Memory B cell (primary cell): ENCODE measurements around the gene DPP10.

Experiments
- ATAC-seq: fragments of 150-1000 bp; cut with Tn5 transposase; 2 replicates; pipeline ENCODE4 v1.10.0; 2021; ENCODE audit warnings: low read depth, mild to moderate bottlenecking, moderate library complexity
- DNase-seq, 2 donors: peaks; one replicate each; pipeline ENCODE4 v3.0.0; 2022; ENCODE audit warnings: low spot score in 2 of 2
- H3K27ac Mint-ChIP-seq: one replicate; pipeline ENCODE4 v1.8.0; 2022; ENCODE audit warnings: mild to moderate bottlenecking, moderate library complexity, mixed read lengths
- H3K27me3 Mint-ChIP-seq: one replicate; pipeline ENCODE4 v1.8.0; 2022; ENCODE audit warnings: mixed read lengths
- H3K36me3 Mint-ChIP-seq: one replicate; pipeline ENCODE4 v1.8.0; 2022; ENCODE audit warnings: mild to moderate bottlenecking, mixed read lengths
- H3K4me1 Mint-ChIP-seq: one replicate; pipeline ENCODE4 v1.8.0; 2022; ENCODE audit warnings: mixed read lengths
- H3K4me3 Mint-ChIP-seq: one replicate; pipeline ENCODE4 v1.8.0; 2022; ENCODE audit warnings: mild to moderate bottlenecking, moderate library complexity, mixed read lengths
- H3K9me3 Mint-ChIP-seq: one replicate; pipeline ENCODE4 v1.8.0; 2022; ENCODE audit warnings: mixed read lengths

DPP10 gene

DNA sequence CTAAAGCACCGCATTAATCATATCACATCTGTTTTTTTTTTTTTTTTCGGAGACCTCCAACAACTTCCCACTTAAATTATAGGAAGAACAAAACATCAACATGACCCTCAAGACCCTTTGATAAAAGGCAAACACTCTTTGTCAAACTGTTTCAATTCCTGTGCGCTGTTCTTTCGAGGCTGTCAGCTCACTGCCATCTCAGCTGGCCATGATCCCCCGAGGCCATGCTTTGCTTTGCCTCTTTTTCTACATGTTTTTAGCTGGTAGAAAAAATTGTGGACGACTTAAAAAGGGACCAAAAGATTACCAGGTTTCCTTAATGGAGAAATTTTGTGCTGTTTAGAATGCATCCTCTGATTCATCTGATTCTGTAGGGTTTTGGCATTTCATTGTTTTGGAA lies 138.2 kb downstream of the DPP10 start:
- no peak for DNase-seq
- H3K27me3 Mint-ChIP-seq, result peaks cover 3% of the 10 kb centered on the region
- H3K27ac Mint-ChIP-seq, result no peak overlapping the region
- H3K4me3 Mint-ChIP-seq, result no peak overlapping the region
- no peaks in the 10 kb centered on the region for H3K9me3 Mint-ChIP-seq
- no peaks in the 10 kb centered on the region for H3K36me3 Mint-ChIP-seq
- no peaks in the 10 kb centered on the region for H3K4me1 Mint-ChIP-seq
- no peak for ATAC-seq

DNA sequence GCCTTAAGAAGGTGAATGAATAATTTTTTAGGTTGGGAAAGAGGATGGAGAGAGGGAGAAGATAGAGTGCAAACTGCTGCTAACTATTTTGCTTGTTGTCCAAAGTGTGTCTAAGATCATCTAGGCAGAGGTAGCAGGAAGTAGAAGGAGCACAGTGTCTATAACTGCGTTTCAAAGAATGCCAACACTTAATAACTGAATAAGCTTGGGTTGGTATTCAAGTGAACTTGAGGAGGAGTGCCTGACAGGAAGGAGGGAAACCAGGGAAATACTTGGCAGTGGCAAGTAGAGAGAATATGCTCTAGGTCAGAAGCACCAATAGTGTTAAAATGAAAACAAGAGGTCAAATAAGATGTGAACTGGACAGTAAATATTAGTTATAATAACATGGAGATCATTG lies 155.9 kb downstream of the DPP10 start:
- no peaks in the 10 kb centered on the region for H3K4me1 Mint-ChIP-seq
- DNase-seq (no peak), ATAC-seq (no peak)
- no peak overlapping the region for H3K4me3 Mint-ChIP-seq
- H3K9me3 Mint-ChIP-seq, result peaks cover 1% of the 10 kb centered on the region
- no peaks in the 10 kb centered on the region for H3K36me3 Mint-ChIP-seq
- H3K27ac Mint-ChIP-seq, result no peak overlapping the region
- peaks cover 2% of the 10 kb centered on the region for H3K27me3 Mint-ChIP-seq

DNA sequence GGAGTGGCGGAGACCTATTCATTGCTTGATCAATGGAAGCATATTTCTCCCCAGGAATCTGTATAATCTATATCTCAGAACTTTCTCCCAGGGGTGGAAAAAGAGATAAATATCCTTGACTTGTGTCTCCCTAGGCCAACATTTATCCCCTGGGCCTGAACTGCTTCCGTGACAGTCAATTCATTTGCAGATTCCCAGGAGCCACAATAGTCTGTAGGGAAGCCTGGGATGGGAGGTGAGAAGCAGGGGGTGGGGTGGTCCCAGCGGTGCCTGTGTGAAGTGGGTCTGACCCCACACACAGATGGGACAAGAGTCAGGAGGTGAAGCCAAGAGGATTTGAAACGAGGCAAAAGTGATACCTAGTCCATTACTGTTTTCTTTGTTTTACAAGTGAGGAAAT lies 166.8 kb downstream of the DPP10 start:
- no peak for ATAC-seq
- Mint-ChIP-seq H3K4me3 (no peak overlapping the region), H3K36me3 (no peaks in the 10 kb centered on the region), H3K27ac (no peak overlapping the region), H3K4me1 (no peaks in the 10 kb centered on the region), H3K9me3 (peaks cover 4% of the 10 kb centered on the region), H3K27me3 (peaks cover 7% of the 10 kb centered on the region)
- no peak for DNase-seq

DNA sequence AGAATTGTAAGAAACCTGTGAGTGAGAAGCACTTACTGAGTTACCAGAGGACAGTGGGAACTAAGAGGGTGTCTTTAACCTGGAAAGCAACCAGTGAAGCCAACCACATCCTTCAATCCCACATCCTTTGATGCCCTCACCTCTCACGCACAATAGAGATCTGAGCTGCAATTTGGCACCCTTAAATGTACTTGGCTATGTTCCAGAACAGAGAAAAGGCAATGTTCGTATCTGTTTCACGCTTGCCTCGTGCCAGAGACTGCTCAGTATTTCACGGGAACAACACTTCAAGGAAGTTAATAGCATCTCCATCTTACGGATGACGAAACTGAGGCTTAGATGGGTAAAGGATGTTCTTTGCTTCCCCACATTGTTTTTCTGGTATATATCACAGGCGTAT lies 167.4 kb downstream of the DPP10 start:
- peaks cover 7% of the 10 kb centered on the region for H3K27me3 Mint-ChIP-seq
- H3K27ac Mint-ChIP-seq, result no peak overlapping the region
- H3K4me1 Mint-ChIP-seq, result no peaks in the 10 kb centered on the region
- H3K4me3 Mint-ChIP-seq, result no peak overlapping the region
- no peaks in the 10 kb centered on the region for H3K36me3 Mint-ChIP-seq
- DNase-seq (no peak), ATAC-seq (no peak)
- peaks cover 4% of the 10 kb centered on the region for H3K9me3 Mint-ChIP-seq

DNA sequence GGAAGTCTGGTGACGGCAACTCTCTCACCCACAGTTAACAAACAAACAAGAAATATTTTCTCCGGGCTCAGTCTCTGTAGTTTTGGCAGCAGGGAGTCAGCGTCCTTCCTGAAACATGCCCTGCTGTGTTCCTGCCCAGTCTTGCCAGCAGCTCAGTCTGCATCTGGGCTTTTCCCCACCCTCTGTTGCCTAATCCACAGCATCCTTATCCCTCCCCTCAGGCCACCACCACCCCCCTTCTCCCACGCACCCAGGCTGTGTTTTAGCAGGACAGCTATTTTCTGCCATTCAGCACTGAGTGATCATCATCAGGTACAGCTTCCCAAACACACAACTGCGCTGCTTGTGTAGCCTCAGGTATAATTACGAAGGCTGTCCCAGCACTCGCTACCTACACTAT lies 168.2 kb downstream of the DPP10 start:
- Mint-ChIP-seq H3K4me3 (no peak overlapping the region), H3K27me3 (peaks cover 7% of the 10 kb centered on the region), H3K4me1 (no peaks in the 10 kb centered on the region), H3K9me3 (peaks cover 4% of the 10 kb centered on the region), H3K27ac (no peak overlapping the region), H3K36me3 (no peaks in the 10 kb centered on the region)
- DNase-seq (no peak), ATAC-seq (no peak)

DNA sequence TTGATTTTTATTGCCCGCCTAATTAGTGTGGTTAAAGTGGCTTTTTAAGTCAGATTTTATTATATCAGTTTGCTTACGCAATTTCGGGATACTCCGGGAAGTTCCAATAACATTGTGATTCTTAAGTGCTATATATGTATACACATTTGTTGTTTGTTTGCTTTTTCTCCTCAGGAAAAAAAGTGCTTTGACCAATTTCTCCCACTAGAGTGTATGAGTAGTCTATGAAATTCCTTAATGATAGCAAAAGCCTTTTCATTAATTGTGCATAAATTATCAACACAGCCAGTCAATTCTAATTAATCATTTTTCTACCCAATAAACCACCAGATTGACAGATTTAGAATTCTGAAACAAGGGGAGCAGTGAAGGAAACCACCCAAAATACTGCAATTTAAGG lies 172.2 kb downstream of the DPP10 start:
- Mint-ChIP-seq H3K27ac (no peak overlapping the region), H3K27me3 (peaks cover 2% of the 10 kb centered on the region), H3K4me3 (no peak overlapping the region), H3K4me1 (no peaks in the 10 kb centered on the region), H3K9me3 (peaks cover 3% of the 10 kb centered on the region), H3K36me3 (no peaks in the 10 kb centered on the region)
- ATAC-seq (no peak), DNase-seq (no peak)

DNA sequence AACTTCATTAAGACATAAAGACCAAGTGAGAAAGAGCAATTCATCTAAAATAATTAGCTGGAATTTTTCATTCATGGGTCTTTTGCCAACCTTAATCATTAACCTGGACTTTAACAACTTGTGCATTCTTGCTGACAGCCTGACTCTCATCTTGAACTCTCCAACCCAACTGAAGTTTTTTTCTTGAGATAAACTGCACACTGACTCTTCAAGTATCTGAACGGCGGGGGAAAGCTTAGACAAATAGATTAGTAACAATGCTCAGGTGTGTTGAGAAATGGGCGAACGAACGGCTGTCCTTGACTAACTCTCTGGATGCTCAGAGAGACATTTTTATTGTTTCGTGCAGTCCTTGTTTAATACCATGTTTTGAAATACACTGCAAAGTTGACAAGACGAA lies 186.0 kb downstream of the DPP10 start:
- Mint-ChIP-seq H3K27ac (no peak overlapping the region), H3K9me3 (no peaks in the 10 kb centered on the region)

DNA sequence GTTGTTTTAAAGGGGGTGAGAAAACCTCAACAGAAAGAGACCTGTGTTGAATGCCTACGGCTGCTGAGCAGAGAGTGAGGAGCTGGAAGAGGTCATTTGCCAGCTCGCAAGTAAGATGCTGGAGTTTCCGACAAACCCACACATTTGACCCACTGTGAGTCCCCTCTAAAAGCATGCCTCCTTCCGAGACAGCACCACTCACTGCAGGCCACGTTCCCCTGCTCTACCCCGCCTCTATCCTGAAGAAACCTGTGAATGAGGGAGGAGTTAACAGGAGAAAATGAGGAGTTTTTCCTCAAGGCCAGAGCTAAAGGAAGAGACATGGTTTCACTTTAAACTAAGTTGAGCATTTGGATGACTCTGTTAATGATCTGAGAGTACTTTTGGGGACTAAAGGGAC lies 188.7 kb downstream of the DPP10 start:
- H3K4me1 Mint-ChIP-seq, result no peaks in the 10 kb centered on the region
- H3K36me3 Mint-ChIP-seq, result no peaks in the 10 kb centered on the region
- H3K27me3 Mint-ChIP-seq, result no peaks in the 10 kb centered on the region
- ATAC-seq (no peak), DNase-seq (no peak)
- no peak overlapping the region for H3K4me3 Mint-ChIP-seq
- H3K9me3 Mint-ChIP-seq, result no peaks in the 10 kb centered on the region
- H3K27ac Mint-ChIP-seq, result no peak overlapping the region

More for the DNA sequence above, 186.0 kb downstream of the DPP10 start:
- Mint-ChIP-seq H3K4me1 (no peaks in the 10 kb centered on the region), H3K27me3 (no peaks in the 10 kb centered on the region), H3K4me3 (no peak overlapping the region), H3K36me3 (no peaks in the 10 kb centered on the region)
- DNase-seq (no peak), ATAC-seq (no peak)

DNA sequence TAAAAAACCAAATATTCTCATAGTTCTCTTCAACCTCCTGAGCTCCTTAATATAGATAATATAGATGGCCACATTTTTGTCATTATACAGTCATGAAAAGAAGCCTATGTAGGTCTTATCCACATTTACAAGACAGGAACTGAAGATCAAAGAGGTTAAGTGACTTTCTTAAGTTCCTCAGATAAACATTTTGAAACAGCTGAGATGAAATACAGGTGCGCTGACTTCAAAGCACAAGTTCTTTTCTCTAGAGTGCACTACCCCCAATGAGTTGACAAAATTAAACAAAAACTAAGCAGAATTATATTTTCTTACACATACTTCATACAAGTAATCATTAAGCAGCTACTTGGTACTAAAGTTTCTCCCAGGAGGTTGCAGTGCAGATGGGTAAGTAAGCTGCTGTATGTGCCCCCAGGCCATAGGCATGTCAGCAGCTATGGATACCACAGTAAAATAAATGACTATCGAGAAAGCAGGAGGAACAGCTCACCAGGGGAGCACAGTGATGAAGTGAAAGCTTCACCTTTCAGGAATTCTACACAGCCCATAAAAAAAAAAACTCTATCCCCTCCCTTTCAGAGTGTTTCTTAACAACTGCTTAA lies 199.8 kb downstream of the DPP10 start:
- no peaks in the 10 kb centered on the region for H3K4me1 Mint-ChIP-seq
- no peak overlapping the region for H3K4me3 Mint-ChIP-seq
- DNase-seq (no peak), ATAC-seq (no peak)
- no peak overlapping the region for H3K27ac Mint-ChIP-seq
- peaks cover 3% of the 10 kb centered on the region for H3K9me3 Mint-ChIP-seq
- H3K36me3 Mint-ChIP-seq, result no peaks in the 10 kb centered on the region
- H3K27me3 Mint-ChIP-seq, result no peaks in the 10 kb centered on the region

DNA sequence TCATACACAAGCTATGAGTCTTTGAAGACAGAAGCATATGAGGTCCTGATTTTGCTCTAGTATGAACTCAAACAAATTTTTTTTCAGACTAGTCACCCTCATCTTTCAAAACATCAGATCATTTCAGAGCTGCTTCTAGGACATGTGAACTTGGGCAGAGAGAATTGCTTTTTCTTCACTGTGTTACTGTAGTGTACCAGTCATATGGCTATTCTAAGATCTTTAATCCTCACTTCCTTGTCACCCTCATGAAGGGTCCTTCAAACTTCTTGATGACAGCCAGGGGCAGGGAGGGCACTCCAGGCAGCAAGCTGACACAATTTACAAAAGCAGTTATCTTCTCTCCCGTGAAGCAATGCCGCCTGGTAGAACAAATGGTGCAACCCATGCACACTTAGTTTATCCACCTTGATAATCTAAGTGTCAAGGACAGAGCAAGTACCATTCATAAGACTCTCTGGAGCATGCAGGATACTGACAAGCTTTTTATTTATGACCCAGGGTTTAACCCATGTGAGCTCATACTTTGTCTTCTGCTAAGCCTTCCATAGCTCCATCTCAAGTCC lies 200.6 kb downstream of the DPP10 start:
- no peaks in the 10 kb centered on the region for H3K4me1 Mint-ChIP-seq
- no peaks in the 10 kb centered on the region for H3K36me3 Mint-ChIP-seq
- no peak overlapping the region for H3K4me3 Mint-ChIP-seq
- no peak for ATAC-seq
- no peaks in the 10 kb centered on the region for H3K27me3 Mint-ChIP-seq
- no peak overlapping the region for H3K27ac Mint-ChIP-seq
- DNase-seq, result no peak
- H3K9me3 Mint-ChIP-seq, result no peaks in the 10 kb centered on the region

DNA sequence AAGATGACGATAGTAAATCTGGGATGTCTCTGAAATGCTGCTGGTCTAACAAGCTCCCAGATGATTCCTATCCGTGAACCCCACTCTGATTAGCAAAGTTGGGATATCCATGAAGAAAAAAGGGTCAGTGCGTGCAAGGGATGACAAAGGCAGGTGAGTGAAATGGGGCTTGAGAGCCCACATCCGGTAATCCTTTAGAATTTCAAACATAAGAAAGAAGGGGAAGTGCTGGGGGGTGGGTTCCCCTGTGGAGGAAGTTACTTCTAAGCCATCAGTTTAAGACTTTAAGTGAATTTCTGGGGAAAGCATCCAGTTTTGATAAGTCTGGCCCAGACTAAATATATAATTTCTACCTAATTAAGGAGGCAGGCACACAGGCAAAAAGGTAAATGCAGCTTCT lies 209.5 kb downstream of the DPP10 start:
- H3K9me3 Mint-ChIP-seq, result no peaks in the 10 kb centered on the region
- no peaks in the 10 kb centered on the region for H3K36me3 Mint-ChIP-seq
- H3K27ac Mint-ChIP-seq, result no peak overlapping the region
- DNase-seq (no peak), ATAC-seq (no peak)
- H3K4me3 Mint-ChIP-seq, result no peak overlapping the region
- H3K4me1 Mint-ChIP-seq, result no peaks in the 10 kb centered on the region
- H3K27me3 Mint-ChIP-seq, result peaks cover 2% of the 10 kb centered on the region

DNA sequence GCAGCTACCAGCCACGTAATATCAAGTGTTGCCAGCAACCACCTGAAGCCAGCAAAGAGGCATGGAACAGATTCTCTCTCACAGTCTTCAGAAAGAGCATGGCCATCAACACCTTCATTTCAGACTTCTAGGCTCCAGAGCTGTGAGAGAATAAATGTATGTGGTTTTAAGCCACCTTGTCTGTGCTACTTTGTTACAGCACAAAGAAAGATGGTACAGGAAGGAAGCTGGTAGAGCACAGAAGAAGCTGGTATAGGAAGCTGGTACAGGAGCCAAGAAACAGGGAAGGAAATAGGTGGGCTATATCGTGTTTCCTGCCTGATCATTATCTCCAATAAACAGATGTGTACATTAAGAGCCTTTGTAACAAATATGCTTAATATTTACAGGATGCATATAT lies 217.4 kb downstream of the DPP10 start:
- H3K4me3 Mint-ChIP-seq, result no peak overlapping the region
- no peak overlapping the region for H3K27ac Mint-ChIP-seq
- no peaks in the 10 kb centered on the region for H3K36me3 Mint-ChIP-seq

DNA sequence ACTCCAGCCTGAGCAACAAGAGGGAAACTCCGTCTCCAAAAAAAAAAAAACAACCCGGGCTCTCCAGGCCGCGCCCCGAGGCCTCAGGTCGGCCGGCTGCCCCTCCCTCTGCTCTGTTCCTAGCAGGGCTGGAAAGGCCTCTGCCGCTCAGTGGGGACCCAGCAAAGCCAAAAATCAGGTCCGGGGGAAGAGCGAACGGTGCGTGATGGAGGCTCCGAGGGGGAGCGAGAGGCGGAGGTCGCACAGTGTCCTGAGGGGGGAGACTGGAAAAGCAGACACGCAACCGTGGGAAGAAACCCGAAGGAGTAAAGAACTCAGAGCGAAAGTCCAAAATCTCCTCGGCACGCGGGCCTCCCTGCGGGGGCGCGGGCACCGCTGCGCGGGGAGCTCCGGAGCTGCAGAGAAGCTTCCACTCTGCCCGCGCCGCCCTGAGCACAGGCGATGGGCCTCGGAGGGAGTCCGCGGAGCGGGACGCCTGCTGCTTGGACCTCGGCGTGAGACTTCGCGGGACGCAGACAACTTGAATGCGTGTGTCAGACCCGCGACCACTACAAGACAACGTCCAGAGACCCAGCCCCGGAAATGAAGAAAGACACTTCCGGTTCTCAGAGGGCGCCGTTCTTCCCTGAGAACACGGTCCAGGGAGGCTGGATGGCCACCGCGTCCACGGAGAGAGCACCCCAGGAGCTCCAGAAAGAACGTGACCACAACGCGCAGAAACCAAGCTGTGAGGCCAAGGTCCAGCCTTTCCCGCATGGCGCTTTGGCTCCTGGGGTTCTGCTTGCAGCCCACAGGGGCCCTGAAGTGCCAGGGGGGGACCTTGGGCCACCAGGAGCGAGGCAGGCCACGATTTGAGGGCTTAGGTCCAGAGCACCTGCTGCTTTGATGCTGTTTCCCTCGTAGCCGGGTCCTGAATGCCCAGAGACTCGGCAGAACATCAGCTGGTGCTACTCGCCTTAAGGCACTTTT lies 219.8 kb downstream of the DPP10 start:
- H3K27ac Mint-ChIP-seq, result no peak overlapping the region
- no peak for DNase-seq
- H3K27me3 Mint-ChIP-seq, result peaks cover 15% of the 10 kb centered on the region
- peak overlapping the region; percentile 68 for H3K4me3 Mint-ChIP-seq
- no peaks in the 10 kb centered on the region for H3K4me1 Mint-ChIP-seq
- ATAC-seq, result no peak
- H3K9me3 Mint-ChIP-seq, result no peaks in the 10 kb centered on the region
- H3K36me3 Mint-ChIP-seq, result no peaks in the 10 kb centered on the region

More for the DNA sequence above, 217.4 kb downstream of the DPP10 start:
- DNase-seq (no peak), ATAC-seq (no peak)
- peaks cover 16% of the 10 kb centered on the region for H3K27me3 Mint-ChIP-seq
- H3K4me1 Mint-ChIP-seq, result no peaks in the 10 kb centered on the region
- H3K9me3 Mint-ChIP-seq, result no peaks in the 10 kb centered on the region

DNA sequence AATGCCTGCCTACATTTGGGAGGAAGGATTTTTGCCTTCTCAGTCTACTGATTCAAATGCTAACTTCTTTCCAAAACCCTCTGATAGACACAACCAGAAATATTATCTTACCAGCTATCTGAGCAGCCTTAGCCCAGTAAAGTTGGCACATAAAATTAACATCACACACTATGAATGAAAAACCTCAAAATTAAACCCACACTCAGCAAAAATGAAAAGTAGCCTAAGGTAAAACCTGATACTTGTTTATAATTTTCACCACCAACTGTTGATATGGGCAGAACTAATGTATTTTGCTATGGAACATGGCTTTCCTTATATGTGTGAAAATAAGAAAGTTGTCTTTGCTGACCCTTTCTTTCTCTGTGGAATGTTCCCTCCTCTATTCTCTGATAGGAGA lies 226.0 kb downstream of the DPP10 start:
- DNase-seq, result no peak
- Mint-ChIP-seq H3K9me3 (no peaks in the 10 kb centered on the region), H3K4me1 (no peaks in the 10 kb centered on the region), H3K36me3 (no peaks in the 10 kb centered on the region), H3K27me3 (no peaks in the 10 kb centered on the region), H3K27ac (no peak overlapping the region), H3K4me3 (no peak overlapping the region)
- no peak for ATAC-seq
